Peyer's patch (tissue), 4 donors: ENCODE data around the gene ZSCAN5A.

Experiments
- POLR2A ChIP-seq, 2 donors: fragments of 450-650 bp; IDR thresholded peaks; one replicate each; pipeline ENCODE4 v1.5.1; 2017; ENCODE audit warnings: antibody characterized with exemption in 2 of 2, mild to moderate bottlenecking in 2 of 2, moderate library complexity in 2 of 2
- TF ChIP-seq, protein P1 (sequence below), 6 experiments: fragments of 450-650 bp in 4 of 6; fragments of 200-600 bp in 2 of 6; sonication (generic) in 1 of 6; IDR thresholded peaks; one replicate each; pipeline ENCODE4 v1.5.1; 2017 to 2019; ENCODE audit warnings: antibody characterized with exemption in 6 of 6, mild to moderate bottlenecking in 3 of 6, moderate library complexity in 1 of 6

DNA sequence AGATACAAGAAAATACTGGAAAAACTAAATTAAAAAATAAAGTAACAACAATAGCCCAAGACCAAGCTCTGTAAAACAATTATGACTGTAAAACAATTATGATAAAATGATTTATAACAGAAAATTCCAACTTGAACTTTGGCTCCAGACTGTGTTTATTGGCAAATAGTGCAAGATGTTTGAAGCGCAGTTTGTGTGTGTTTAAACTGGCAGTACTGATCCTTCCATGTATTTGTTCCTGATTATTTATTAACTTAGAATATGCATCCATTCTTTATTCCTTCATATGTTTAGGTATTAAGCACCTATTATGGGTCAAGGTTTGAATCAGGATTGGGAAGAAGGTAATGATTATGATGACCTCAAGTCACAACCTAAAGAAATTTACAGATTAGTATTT is 40.9 kb upstream of the ZSCAN5A start:
- TF ChIP-seq, protein P1, sequence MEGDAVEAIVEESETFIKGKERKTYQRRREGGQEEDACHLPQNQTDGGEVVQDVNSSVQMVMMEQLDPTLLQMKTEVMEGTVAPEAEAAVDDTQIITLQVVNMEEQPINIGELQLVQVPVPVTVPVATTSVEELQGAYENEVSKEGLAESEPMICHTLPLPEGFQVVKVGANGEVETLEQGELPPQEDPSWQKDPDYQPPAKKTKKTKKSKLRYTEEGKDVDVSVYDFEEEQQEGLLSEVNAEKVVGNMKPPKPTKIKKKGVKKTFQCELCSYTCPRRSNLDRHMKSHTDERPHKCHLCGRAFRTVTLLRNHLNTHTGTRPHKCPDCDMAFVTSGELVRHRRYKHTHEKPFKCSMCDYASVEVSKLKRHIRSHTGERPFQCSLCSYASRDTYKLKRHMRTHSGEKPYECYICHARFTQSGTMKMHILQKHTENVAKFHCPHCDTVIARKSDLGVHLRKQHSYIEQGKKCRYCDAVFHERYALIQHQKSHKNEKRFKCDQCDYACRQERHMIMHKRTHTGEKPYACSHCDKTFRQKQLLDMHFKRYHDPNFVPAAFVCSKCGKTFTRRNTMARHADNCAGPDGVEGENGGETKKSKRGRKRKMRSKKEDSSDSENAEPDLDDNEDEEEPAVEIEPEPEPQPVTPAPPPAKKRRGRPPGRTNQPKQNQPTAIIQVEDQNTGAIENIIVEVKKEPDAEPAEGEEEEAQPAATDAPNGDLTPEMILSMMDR (IDR thresholded peaks at IDR 0.05): no peak
- TF ChIP-seq POLR2A (IDR thresholded peaks at IDR 0.05): no peak
